ENCODE results near the gene NFIA. TPM values are rescaled to one million over a fixed set of nuclear protein-coding genes. Genes with fewer than 3 reads are reported as not detected.

Gene NFIA
- total RNA-seq, 1 experiment from 2014 or later = 12.7 TPM

DNA sequence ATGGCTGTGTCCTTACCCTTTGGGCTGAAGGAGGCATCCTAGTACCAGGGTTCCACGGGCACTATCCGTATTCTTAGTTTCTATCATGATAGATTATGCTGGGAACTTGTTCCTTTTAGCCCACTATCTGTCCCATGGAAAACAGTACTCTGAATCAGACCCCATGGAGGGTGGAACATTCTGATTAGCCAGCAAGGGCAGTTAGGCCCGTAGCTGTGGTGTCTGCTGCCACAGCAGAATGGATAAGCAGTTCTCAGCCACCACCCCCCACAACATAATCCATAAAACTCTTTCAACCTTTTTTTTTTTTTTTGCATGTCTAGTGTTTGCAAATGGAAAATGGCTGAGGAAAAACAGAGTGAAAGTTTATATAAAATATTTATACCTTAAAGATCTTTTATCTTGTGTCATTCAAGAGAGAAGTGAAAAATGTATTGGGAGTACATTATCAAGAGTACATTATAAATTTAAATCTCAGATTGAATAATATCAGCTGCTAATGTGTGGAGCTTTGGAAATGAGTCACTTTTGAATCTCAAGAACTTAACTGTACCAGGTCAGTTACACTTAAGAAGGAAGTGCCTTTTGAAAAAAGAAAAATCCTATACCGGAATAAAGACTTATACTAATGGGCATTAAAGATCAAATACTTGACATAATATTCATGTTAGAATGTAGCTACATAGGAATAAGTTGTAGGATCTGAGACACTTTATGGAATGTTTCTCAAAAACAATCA is 80.3 kb downstream of the NFIA start:
- TF ChIP-seq, protein P1, sequence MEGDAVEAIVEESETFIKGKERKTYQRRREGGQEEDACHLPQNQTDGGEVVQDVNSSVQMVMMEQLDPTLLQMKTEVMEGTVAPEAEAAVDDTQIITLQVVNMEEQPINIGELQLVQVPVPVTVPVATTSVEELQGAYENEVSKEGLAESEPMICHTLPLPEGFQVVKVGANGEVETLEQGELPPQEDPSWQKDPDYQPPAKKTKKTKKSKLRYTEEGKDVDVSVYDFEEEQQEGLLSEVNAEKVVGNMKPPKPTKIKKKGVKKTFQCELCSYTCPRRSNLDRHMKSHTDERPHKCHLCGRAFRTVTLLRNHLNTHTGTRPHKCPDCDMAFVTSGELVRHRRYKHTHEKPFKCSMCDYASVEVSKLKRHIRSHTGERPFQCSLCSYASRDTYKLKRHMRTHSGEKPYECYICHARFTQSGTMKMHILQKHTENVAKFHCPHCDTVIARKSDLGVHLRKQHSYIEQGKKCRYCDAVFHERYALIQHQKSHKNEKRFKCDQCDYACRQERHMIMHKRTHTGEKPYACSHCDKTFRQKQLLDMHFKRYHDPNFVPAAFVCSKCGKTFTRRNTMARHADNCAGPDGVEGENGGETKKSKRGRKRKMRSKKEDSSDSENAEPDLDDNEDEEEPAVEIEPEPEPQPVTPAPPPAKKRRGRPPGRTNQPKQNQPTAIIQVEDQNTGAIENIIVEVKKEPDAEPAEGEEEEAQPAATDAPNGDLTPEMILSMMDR (conservative IDR thresholded peaks at IDR 0.05; ENCODE audit: low read depth, low read length) = no peak
- TF ChIP-seq EZH2phosphoT487 (IDR thresholded peaks at IDR 0.05; ENCODE audit: borderline replicate concordance, low read length) (no peak), EZH2 (IDR thresholded peaks at IDR 0.05; ENCODE audit: low read length, unreplicated experiment) (no peak)
- Histone ChIP-seq H4K20me1 (ENCODE audit: low read length) (no peaks in the 10 kb centered on the region), H3K9ac (ENCODE audit: low read length) (no peak overlapping the region), H3K27ac (ENCODE audit: low read length) (no peak overlapping the region), H3F3A (ENCODE audit: low read length, unreplicated experiment) (no peaks in the 10 kb centered on the region), H3K9me3 (ENCODE audit: low read length) (no peaks in the 10 kb centered on the region), H3K79me2 (ENCODE audit: low read length) (no peaks in the 10 kb centered on the region), H3K4me2 (ENCODE audit: low read length) (no peak overlapping the region), H3K27me3 (ENCODE audit: low read length) (no peaks in the 10 kb centered on the region), H3K4me3 (ENCODE audit: low read length) (no peak overlapping the region), H3K36me3 (ENCODE audit: low read depth, low read length) (no peaks in the 10 kb centered on the region), H3K4me1 (ENCODE audit: insufficient read depth, low read length) (0 out of 2 replicates have a peak, but pooled peaks cover 4% of the 10 kb centered on the region), H3K9me2 (replicated peaks; ENCODE audit: low read length) (no peaks in the 10 kb centered on the region), H2AFZ (ENCODE audit: low read length) (no peak overlapping the region)
- DNase-seq = no peak
- intact Hi-C loops (cut with micrococcal nuclease) = no loop called here
- ATAC-seq = no peak
- ChIA-PET POLR2A (ENCODE audit: unreplicated experiment) (no interaction called here), CTCF (no interaction called here)
- no TSS peak for BruUV-seq (replicated peaks)

DNA sequence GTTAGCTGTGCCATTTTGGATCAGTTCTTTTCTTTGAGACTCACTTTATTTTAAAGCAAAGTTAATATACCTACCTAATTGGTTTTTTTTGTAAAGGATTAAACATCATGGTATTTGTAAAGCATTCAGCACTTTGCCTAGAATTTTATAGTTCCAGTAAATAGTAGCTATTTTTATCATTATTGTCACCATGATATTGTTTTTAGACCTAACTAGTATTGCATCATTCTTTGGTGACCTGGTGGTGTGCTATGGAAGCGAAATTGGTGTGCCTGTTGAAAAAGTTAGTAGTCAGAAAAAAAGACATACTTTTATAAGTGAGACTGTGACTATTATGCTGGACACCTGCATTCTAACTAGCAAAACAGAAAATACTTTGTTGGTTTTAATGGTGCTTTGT is 81.0 kb downstream of the NFIA start:
- POLR2A ChIA-PET (ENCODE audit: unreplicated experiment) = no interaction called here
- Histone ChIP-seq H3K9me2 (replicated peaks; ENCODE audit: low read length) (no peaks in the 10 kb centered on the region), H3K36me3 (ENCODE audit: low read depth, low read length) (no peaks in the 10 kb centered on the region), H3K79me2 (ENCODE audit: low read length) (no peaks in the 10 kb centered on the region), H4K20me1 (ENCODE audit: low read length) (no peaks in the 10 kb centered on the region), H3K27ac (ENCODE audit: low read length) (no peak overlapping the region), H3K9ac (ENCODE audit: low read length) (no peak overlapping the region), H3K9me3 (ENCODE audit: low read length) (no peaks in the 10 kb centered on the region), H3K4me3 (ENCODE audit: low read length) (no peak overlapping the region), H3F3A (ENCODE audit: low read length, unreplicated experiment) (no peaks in the 10 kb centered on the region), H3K27me3 (ENCODE audit: low read length) (no peaks in the 10 kb centered on the region), H3K4me1 (ENCODE audit: insufficient read depth, low read length) (0 out of 2 replicates have a peak, but pooled peaks cover 4% of the 10 kb centered on the region), H3K4me2 (ENCODE audit: low read length) (no peak overlapping the region), H2AFZ (ENCODE audit: low read length) (no peak overlapping the region)
- ATAC-seq = no peak
- DNase-seq = no peak
- intact Hi-C loops (cut with micrococcal nuclease) = no loop called here
- no peak for TF ChIP-seq EZH2 (IDR thresholded peaks at IDR 0.05; ENCODE audit: low read length, unreplicated experiment)
- TF ChIP-seq EZH2phosphoT487 (IDR thresholded peaks at IDR 0.05; ENCODE audit: borderline replicate concordance, low read length) = no peak
- TF ChIP-seq, protein P1 (conservative IDR thresholded peaks at IDR 0.05; ENCODE audit: low read depth, low read length) = no peak
- no TSS peak for BruUV-seq (replicated peaks)
- CTCF ChIA-PET = no interaction called here

DNA sequence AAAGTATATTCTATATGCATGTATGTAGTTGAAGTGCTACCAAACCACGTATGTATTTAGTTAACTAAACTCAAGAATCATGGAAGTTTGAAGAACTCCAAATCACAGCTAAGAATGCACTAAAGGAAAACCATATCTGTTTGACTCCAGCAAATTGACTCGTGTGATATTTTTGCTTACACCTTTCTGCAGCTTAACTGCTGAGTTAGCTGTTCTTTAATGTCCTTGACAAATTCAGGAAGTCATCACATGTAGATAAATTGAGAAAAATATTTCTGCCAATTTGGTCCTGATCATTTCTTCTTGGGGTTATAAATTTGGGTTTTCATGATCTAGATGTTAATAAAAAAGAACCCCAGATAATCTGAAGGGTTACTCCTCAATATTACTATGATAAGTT is 83.0 kb downstream of the NFIA start:
- Histone ChIP-seq H3K27ac (ENCODE audit: low read length) (no peak overlapping the region), H3K4me2 (ENCODE audit: low read length) (no peak overlapping the region), H3K79me2 (ENCODE audit: low read length) (no peaks in the 10 kb centered on the region), H3K4me1 (ENCODE audit: insufficient read depth, low read length) (peaks cover 8% of the 10 kb centered on the region; the same call in 1 of the 2 replicates), H3K9ac (ENCODE audit: low read length) (no peak overlapping the region), H3F3A (ENCODE audit: low read length, unreplicated experiment) (no peaks in the 10 kb centered on the region), H4K20me1 (ENCODE audit: low read length) (no peaks in the 10 kb centered on the region), H3K9me3 (ENCODE audit: low read length) (no peaks in the 10 kb centered on the region), H2AFZ (ENCODE audit: low read length) (no peak overlapping the region), H3K9me2 (replicated peaks; ENCODE audit: low read length) (no peaks in the 10 kb centered on the region), H3K4me3 (ENCODE audit: low read length) (no peak overlapping the region), H3K36me3 (ENCODE audit: low read depth, low read length) (no peaks in the 10 kb centered on the region), H3K27me3 (ENCODE audit: low read length) (no peaks in the 10 kb centered on the region)
- intact Hi-C loops (cut with micrococcal nuclease) = no loop called here
- ChIA-PET CTCF (no interaction called here), POLR2A (ENCODE audit: unreplicated experiment) (no interaction called here)
- TF ChIP-seq EZH2 (IDR thresholded peaks at IDR 0.05; ENCODE audit: low read length, unreplicated experiment) (no peak), EZH2phosphoT487 (IDR thresholded peaks at IDR 0.05; ENCODE audit: borderline replicate concordance, low read length) (no peak)
- TF ChIP-seq, protein P1 (conservative IDR thresholded peaks at IDR 0.05; ENCODE audit: low read depth, low read length) = no peak
- ATAC-seq = no peak
- no peak for DNase-seq
- BruUV-seq (replicated peaks) = no TSS peak

Measured in PC-3 (cell line).